IPS-NIHi11 (cell line): ENCODE measurements around the gene OST4.
A peak's percentile ranks its signal among the peaks of the same experiment; 100 is the strongest.

ENCODE experiments used
- DNase-seq: peaks from one replicate; pipeline ENCODE4 v3.0.0; 2012; ENCODE audit warnings: mixed read lengths, low spot score

Gene OST4

GRCh38 chr2:27051902-27052645 is 19.4 kb downstream of the OST4 start:
- DNase-seq = peak; percentile 56

- DNase-seq = peak; percentile 98
These were observed 20.2 kb downstream of the OST4 start, which contains the start of gene AGBL5 for GRCh38 chr2:27050996-27051901. Gene AGBL5, plus strand, starts transcription at chr2:27051668. Its CDS starts 1,291 bp downstream, at chr2:27052959.

- peak; percentile 85 for DNase-seq
These were observed 21.0 kb downstream of the OST4 start for GRCh38 chr2:27050281-27050995.

- peak; percentile 80 for DNase-seq
These were observed 21.8 kb downstream of the OST4 start for GRCh38 chr2:27049422-27050280.

- DNase-seq = no peak
These were observed 28.3 kb downstream of the OST4 start for GRCh38 chr2:27042985-27043634.

GRCh38 chr2:27042159-27042661 is 29.2 kb downstream of the OST4 start:
- DNase-seq = no peak

GRCh38 chr2:27041752-27042151 is 29.7 kb downstream of the OST4 start:
- DNase-seq = no peak

GRCh38 chr2:27040282-27040681 is 31.2 kb downstream of the OST4 start:
- no peak for DNase-seq

- no peak for DNase-seq
These were observed 31.6 kb downstream of the OST4 start for GRCh38 chr2:27039871-27040270.

- no peak for DNase-seq
These were observed 32.0 kb downstream of the OST4 start for GRCh38 chr2:27039426-27039825.

GRCh38 chr2:27038631-27039339 is 32.7 kb downstream of the OST4 start:
- DNase-seq = no peak

GRCh38 chr2:27038012-27038411 is 33.4 kb downstream of the OST4 start:
- no peak for DNase-seq

- peak; percentile 33 for DNase-seq
These were observed 38.1 kb downstream of the OST4 start for GRCh38 chr2:27033253-27033852.

- DNase-seq = peak; percentile 98
These were observed 38.8 kb downstream of the OST4 start, which contains the start of gene TMEM214 for GRCh38 chr2:27032495-27033252. Gene TMEM214, plus strand, starts transcription at chr2:27032965. Its CDS starts 51 bp downstream, at chr2:27033016.

- no peak for DNase-seq
These were observed 42.4 kb downstream of the OST4 start for GRCh38 chr2:27029051-27029450.

GRCh38 chr2:27027211-27027651 is 44.2 kb downstream of the OST4 start:
- DNase-seq = no peak

GRCh38 chr2:27025861-27026851 is 45.3 kb downstream of the OST4 start:
- no peak for DNase-seq
